ENCODE measurements around the gene ELAVL4.

Gene ELAVL4

GRCh38 chr1:50177994-50178393, 69.3 kb downstream of the ELAVL4 start:
- no peak for DNase-seq (ENCODE audit: low read depth in 3 of 3)

- no peak for DNase-seq (ENCODE audit: low read depth in 3 of 3)
Observed at GRCh38 chr1:50179639-50180038, 70.9 kb downstream of the ELAVL4 start.

GRCh38 chr1:50180367-50180766, 71.6 kb downstream of the ELAVL4 start:
- DNase-seq (ENCODE audit: low read depth in 3 of 3) = no peak

GRCh38 chr1:50181027-50181663, 72.4 kb downstream of the ELAVL4 start:
- DNase-seq (ENCODE audit: low read depth in 3 of 3) = no peak

- no peak for DNase-seq (ENCODE audit: low read depth in 3 of 3)
Observed at GRCh38 chr1:50183378-50184133, 74.8 kb downstream of the ELAVL4 start.

- DNase-seq (ENCODE audit: low read depth in 3 of 3) = no peak
Observed at GRCh38 chr1:50189369-50189768, 80.6 kb downstream of the ELAVL4 start.

- DNase-seq (ENCODE audit: low read depth in 3 of 3) = no peak
Observed at GRCh38 chr1:50193002-50193401, 84.3 kb downstream of the ELAVL4 start.

- no peak for DNase-seq (ENCODE audit: low read depth in 3 of 3)
Observed at GRCh38 chr1:50195205-50195604, 86.5 kb downstream of the ELAVL4 start.

GRCh38 chr1:50196081-50196480, 87.4 kb downstream of the ELAVL4 start:
- no peak for DNase-seq (ENCODE audit: low read depth in 3 of 3)

GRCh38 chr1:50197216-50197615, 88.5 kb downstream of the ELAVL4 start:
- DNase-seq (ENCODE audit: low read depth in 3 of 3) = no peak

- no peak for DNase-seq (ENCODE audit: low read depth in 3 of 3)
Observed at GRCh38 chr1:50208315-50208714, 99.6 kb downstream of the ELAVL4 start.

GRCh38 chr1:50208756-50209155, 100.0 kb downstream of the ELAVL4 start:
- no peak for DNase-seq (ENCODE audit: low read depth in 3 of 3)

- no peak for DNase-seq (ENCODE audit: low read depth in 3 of 3)
Observed at GRCh38 chr1:50209749-50210148, 101.0 kb downstream of the ELAVL4 start.

- DNase-seq (ENCODE audit: low read depth in 3 of 3) = no peak
Observed at GRCh38 chr1:50213505-50213904, 104.8 kb downstream of the ELAVL4 start.

GRCh38 chr1:50214717-50215116, 106.0 kb downstream of the ELAVL4 start:
- DNase-seq (ENCODE audit: low read depth in 3 of 3) = no peak

GRCh38 chr1:50218344-50219120, 109.8 kb downstream of the ELAVL4 start:
- DNase-seq (ENCODE audit: low read depth in 3 of 3) = no peak

- no peak for DNase-seq (ENCODE audit: low read depth in 3 of 3)
Observed at GRCh38 chr1:50228871-50229384, 120.2 kb downstream of the ELAVL4 start.

GRCh38 chr1:50231209-50231608, 122.5 kb downstream of the ELAVL4 start:
- no peak for DNase-seq (ENCODE audit: low read depth in 3 of 3)

- no peak for DNase-seq (ENCODE audit: low read depth in 3 of 3)
Observed at GRCh38 chr1:50232336-50232735, 123.6 kb downstream of the ELAVL4 start.

- no peak for DNase-seq (ENCODE audit: low read depth in 3 of 3)
Observed at GRCh38 chr1:50236656-50237055, 127.9 kb downstream of the ELAVL4 start.

GRCh38 chr1:50237056-50237455, 128.3 kb downstream of the ELAVL4 start:
- no peak for DNase-seq (ENCODE audit: low read depth in 3 of 3)

GRCh38 chr1:50243939-50244338, 135.2 kb downstream of the ELAVL4 start:
- DNase-seq (ENCODE audit: low read depth in 3 of 3) = no peak

- no peak for DNase-seq (ENCODE audit: low read depth in 3 of 3)
Observed at GRCh38 chr1:50246869-50247268, 138.1 kb downstream of the ELAVL4 start.

All from stimulated activated CD4-positive, alpha-beta T cell treated with anti-CD3 and anti-CD28 coated beads, TNF-alpha, amount 100 ng/mL, for 4 hours (primary cell).